Activated CD4-positive, alpha-beta T cell treated with anti-CD3 and anti-CD28 coated beads for 36 hours (primary cell): ENCODE results near the gene SLC19A3. TPM values are rescaled to one million over a fixed set of nuclear protein-coding genes. Genes with fewer than 3 reads are reported as not detected.
A peak's percentile ranks its signal among the peaks of the same experiment; 100 is the strongest.
"Not testable (repeated sequence)": the region's sequence is repeated elsewhere in the genome, so short reads cannot be mapped to it uniquely, and the experiment has no call there.

Source experiments
- ATAC-seq: fragments of 200-7000 bp; cut with Tn5 transposase; one replicate; pipeline ENCODE4 v1.10.0; 2021; ENCODE audit warnings: mild to moderate bottlenecking, moderate library complexity
- CTCF ChIA-PET: fragments of 350-600 bp; sonication (Branson Sonifier 250); formaldehyde crosslinking; loops from one replicate; lab custom pipeline; 2021; ENCODE audit warnings: antibody characterized with exemption; lab: Charles Lee
- POLR2A ChIA-PET: fragments of 350-600 bp; sonication (Branson Sonifier 250); formaldehyde crosslinking; loops from one replicate; lab custom pipeline; 2021; ENCODE audit warnings: antibody characterized with exemption, inconsistent platforms; lab: Charles Lee
- DNase-seq: peaks from one replicate; pipeline ENCODE4 v3.0.0-alpha.2; 2020
- H3K27ac Mint-ChIP-seq: one replicate; pipeline ENCODE4 v1.8.0; 2021; ENCODE audit warnings: mixed read lengths
- H3K27me3 Mint-ChIP-seq: one replicate; pipeline ENCODE4 v1.8.0; 2021; ENCODE audit warnings: mixed read lengths
- H3K36me3 Mint-ChIP-seq: one replicate; pipeline ENCODE4 v1.8.0; 2021; ENCODE audit warnings: low read depth, mixed read lengths
- H3K4me1 Mint-ChIP-seq: one replicate; pipeline ENCODE4 v1.8.0; 2021; ENCODE audit warnings: mixed read lengths
- H3K4me3 Mint-ChIP-seq: one replicate; pipeline ENCODE4 v1.8.0; 2021; ENCODE audit warnings: mild to moderate bottlenecking, moderate library complexity, mixed read lengths
- H3K9me3 Mint-ChIP-seq: one replicate; pipeline ENCODE4 v1.8.0; 2021; ENCODE audit warnings: low read depth, mixed read lengths
- intact Hi-C, 2 experiments: fragments of 100-400 bp; cut with DNase I in 1 of 2; cut with micrococcal nuclease in 1 of 2; formaldehyde crosslinking; loops; one replicate each; pipeline versions ENCODE4 v1.14.2 to v1.15.1; 2022 to 2024; cut with DNase I, micrococcal nuclease
- total RNA-seq, 2 experiments: library from RNA; stranded (reverse); gene quantifications; one replicate each; pipeline ENCODE4 v1.2.3, GENCODE V29; 2021

SLC19A3 gene
- total RNA-seq, result not detected

GRCh38 chr2:227717687-227718567 lies at the start of gene SLC19A3:
TSS of gene SLC19A3 (minus strand) at chr2:227718028. CDS start at chr2:227702318, 15,710 bp downstream.
- Mint-ChIP-seq H3K4me1 (peaks cover 4% of the 10 kb centered on the region), H3K36me3 (no peaks in the 10 kb centered on the region), H3K27me3 (peaks cover 8% of the 10 kb centered on the region), H3K9me3 (no peaks in the 10 kb centered on the region), H3K4me3 (no peak within 1 kb of the TSS), H3K27ac (no peak within 1 kb of the TSS)
- no peak for ATAC-seq
- CTCF ChIA-PET, result no interaction called here
- DNase-seq, result peak; percentile 38
- intact Hi-C loops, result no loop called here
- POLR2A ChIA-PET, result no interaction called here

- no peak overlapping the region for H3K4me3 Mint-ChIP-seq
- H3K36me3 Mint-ChIP-seq, result no peaks in the 10 kb centered on the region
- H3K9me3 Mint-ChIP-seq, result no peaks in the 10 kb centered on the region
- ChIA-PET CTCF (interaction anchor here (0.6 to 2.6 kb wide), 32 partner anchors 8 to 636 kb away, joined by 3 to 55 read pairs (median 4); no protein-coding TSS in a partner anchor), POLR2A (no interaction called here)
- H3K27ac Mint-ChIP-seq, result no peak overlapping the region
- ATAC-seq, result peak; percentile 92
- peak; percentile 78 for DNase-seq
- H3K4me1 Mint-ChIP-seq, result no peaks in the 10 kb centered on the region
- intact Hi-C loops, result loop anchor here (1.0 to 5.0 kb wide), 8 partner anchors 108 to 637 kb away; partner anchors contain the start of gene AGFG1 (in 2 of the 2)
- H3K27me3 Mint-ChIP-seq, result no peaks in the 10 kb centered on the region
These were observed 48.6 kb upstream of the SLC19A3 start for GRCh38 chr2:227766373-227766883.

DNA sequence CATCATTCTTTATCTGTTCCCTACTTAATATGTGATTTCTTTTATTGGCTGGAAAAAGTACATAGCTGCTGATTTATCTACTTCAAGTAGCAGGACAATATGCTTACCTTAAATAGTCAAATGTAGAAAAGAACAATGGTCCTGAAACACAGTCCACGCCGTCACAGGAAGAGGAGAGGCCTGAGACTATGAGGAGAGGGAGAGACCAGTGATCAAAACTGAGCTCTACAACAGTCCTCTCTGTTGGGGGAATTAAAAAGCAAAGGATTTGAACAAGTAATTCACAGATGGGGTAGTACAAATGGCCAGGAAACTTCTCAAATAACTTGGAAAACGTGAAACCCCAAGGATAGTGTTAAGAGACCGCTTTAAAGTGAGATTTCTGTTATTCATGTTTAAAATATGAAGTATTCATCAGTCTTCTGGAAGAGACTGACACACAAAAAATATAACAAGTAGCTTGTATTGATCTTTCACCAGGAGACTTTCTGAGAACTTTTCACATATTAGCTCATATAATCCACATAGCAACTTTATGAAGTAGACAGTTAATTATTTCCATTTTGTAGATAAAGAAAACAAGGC lies 48.1 kb upstream of the SLC19A3 start:
- DNase-seq (no peak), ATAC-seq (no peak)
- ChIA-PET POLR2A (no interaction called here), CTCF (interaction anchor here (0.6 to 2.5 kb wide), 34 partner anchors 8 to 636 kb away, joined by 3 to 55 read pairs (median 3); no protein-coding TSS in a partner anchor)
- no peaks in the 10 kb centered on the region for H3K36me3 Mint-ChIP-seq
- no peak overlapping the region for H3K4me3 Mint-ChIP-seq
- H3K4me1 Mint-ChIP-seq, result no peaks in the 10 kb centered on the region
- no peak overlapping the region for H3K27ac Mint-ChIP-seq
- intact Hi-C loops, result loop anchor here (1.0 to 5.0 kb wide), 8 partner anchors 108 to 637 kb away; partner anchors contain the start of gene AGFG1 (in 2 of the 2)
- H3K27me3 Mint-ChIP-seq, result no peaks in the 10 kb centered on the region
- no peaks in the 10 kb centered on the region for H3K9me3 Mint-ChIP-seq

DNA sequence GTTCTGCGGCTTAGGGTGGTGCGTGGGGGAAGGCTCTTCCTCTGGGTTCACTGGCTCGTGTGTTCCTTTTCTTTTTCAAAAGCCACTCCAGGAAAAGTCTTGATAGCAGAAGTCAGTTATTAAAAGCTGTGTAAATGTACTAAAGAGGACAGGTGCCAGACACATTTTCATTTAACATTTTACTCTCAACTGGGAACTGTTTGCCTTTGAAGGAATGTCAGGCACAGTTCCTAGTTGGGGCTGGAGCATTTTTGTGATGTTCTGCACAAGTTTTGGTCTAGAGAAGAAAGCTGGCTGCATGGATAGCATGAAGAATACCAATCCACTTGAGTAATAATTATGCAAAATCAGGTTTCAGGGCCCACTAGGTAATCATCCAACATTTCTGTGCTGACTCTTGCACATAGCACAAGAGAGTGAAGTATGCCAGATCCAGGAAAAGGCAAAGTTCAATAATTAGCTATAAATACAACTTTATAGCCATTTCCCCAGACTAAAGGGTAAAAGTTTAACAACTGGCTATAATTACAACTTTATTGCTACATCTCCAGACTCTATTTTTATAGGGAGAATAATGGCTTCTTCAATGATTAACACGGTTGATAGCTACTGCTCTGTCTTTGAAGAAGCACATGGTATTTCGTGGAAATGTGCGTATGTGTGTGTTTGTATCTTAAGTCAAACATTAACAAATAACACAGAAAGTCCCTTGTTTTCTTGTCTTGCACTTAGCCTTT lies 44.1 kb upstream of the SLC19A3 start:
- CTCF ChIA-PET, result interaction anchor here (3.2 kb wide), 1 partner anchor 103 kb away, joined by 11 read pairs; no protein-coding TSS in a partner anchor
- H3K4me1 Mint-ChIP-seq, result no peaks in the 10 kb centered on the region
- DNase-seq (no peak), ATAC-seq (no peak)
- no peaks in the 10 kb centered on the region for H3K36me3 Mint-ChIP-seq
- no peaks in the 10 kb centered on the region for H3K9me3 Mint-ChIP-seq
- no peak overlapping the region for H3K27ac Mint-ChIP-seq
- intact Hi-C loops, result no loop called here
- POLR2A ChIA-PET, result no interaction called here
- no peaks in the 10 kb centered on the region for H3K27me3 Mint-ChIP-seq
- H3K4me3 Mint-ChIP-seq, result no peak overlapping the region

DNA sequence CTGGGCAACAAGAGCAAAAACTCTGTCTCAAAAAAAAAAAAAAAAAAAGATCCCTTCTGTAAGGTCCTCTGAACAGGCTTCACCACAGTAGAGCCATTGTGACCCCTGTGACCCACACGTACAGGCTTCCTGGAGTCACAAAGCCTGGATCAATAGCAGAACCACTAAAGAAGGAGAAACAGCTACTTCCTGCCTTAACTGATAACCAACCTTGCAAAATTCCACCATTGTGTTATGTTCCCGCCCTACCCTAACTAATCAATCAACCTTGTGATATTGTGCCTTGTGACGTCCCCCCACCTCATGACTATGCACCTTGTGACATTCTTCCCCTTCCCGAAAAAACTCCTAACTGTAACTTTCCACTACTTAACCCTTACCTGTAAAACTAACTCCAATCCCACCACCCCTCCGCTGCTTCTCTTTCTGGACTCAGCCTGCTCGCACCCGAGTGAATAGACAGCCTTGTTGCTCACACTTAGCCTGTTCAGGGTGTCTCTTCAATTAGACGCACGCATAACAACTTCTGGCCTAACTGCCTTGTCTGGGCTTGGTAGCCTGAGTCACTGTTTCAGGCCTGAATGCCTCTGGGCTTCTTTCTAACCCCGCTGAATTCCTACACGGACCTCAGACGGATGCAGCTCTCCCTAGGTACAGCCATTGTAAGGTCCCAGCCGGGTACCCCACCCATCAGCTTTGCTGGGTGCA lies 41.7 kb upstream of the SLC19A3 start:
- Mint-ChIP-seq H3K27me3 (no peaks in the 10 kb centered on the region), H3K9me3 (no peaks in the 10 kb centered on the region), H3K4me1 (no peaks in the 10 kb centered on the region), H3K27ac (no peak overlapping the region), H3K36me3 (no peaks in the 10 kb centered on the region), H3K4me3 (no peak overlapping the region)
- intact Hi-C loops, result no loop called here
- POLR2A ChIA-PET, result no interaction called here
- CTCF ChIA-PET, result no interaction called here
- ATAC-seq, result no peak
- no peak for DNase-seq

DNA sequence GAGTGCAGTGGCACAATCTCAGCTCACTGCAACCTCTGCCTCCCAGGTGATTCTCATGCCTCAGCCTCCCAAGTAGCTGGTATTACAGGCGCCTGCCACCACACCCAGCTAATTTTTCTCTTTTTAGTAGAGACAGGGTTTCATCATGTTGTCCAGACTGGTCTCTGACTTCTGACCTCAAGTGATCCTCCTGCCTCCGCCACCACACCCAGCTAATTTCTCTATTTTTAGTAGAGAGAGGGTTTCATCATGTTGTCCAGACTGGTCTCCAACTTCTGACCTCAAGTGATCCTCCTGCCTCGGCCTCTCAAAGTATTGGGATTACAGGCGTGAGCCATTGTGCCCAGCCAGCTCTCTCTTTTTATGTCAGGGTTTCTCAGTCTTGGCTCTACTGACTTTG lies 38.4 kb upstream of the SLC19A3 start:
- H3K9me3 Mint-ChIP-seq, H3K27me3 Mint-ChIP-seq, H3K27ac Mint-ChIP-seq, intact Hi-C loops, POLR2A ChIA-PET, H3K4me1 Mint-ChIP-seq, H3K4me3 Mint-ChIP-seq, ATAC-seq, DNase-seq, H3K36me3 Mint-ChIP-seq: not testable (repeated sequence)
- CTCF ChIA-PET, result interaction anchor here (0.7 to 0.9 kb wide), 3 partner anchors 10 to 804 kb away, joined by 3 to 5 read pairs (median 4); no protein-coding TSS in a partner anchor

DNA sequence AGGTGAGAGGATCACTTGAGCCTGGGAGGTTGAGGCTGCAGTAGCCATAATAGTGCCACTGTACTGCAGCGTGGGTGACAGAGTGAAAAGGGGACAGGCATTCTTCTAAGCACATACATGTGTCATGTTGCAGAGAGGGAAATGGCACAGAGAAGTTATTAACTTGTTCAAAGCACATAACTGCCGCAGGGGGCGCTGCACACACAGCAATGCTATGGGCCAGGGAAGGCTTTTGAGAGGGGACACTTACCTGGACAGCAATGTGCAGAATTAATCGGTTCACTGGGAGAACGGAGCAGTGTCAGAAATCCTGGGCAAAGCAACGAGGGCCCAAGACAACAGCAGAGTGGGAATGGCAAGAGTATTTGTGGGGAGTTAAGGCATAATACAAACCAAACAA lies 30.3 kb upstream of the SLC19A3 start:
- intact Hi-C loops, result no loop called here
- DNase-seq (peak; percentile 37), ATAC-seq (no peak)
- ChIA-PET POLR2A (no interaction called here), CTCF (interaction anchor here (0.7 kb wide), 1 partner anchor 57 kb away, joined by 6 read pairs; no protein-coding TSS in a partner anchor)
- H3K9me3 Mint-ChIP-seq, result no peaks in the 10 kb centered on the region
- H3K36me3 Mint-ChIP-seq, result no peaks in the 10 kb centered on the region
- H3K27me3 Mint-ChIP-seq, result peaks cover 5% of the 10 kb centered on the region
- no peak overlapping the region for H3K27ac Mint-ChIP-seq
- H3K4me1 Mint-ChIP-seq, result no peaks in the 10 kb centered on the region
- H3K4me3 Mint-ChIP-seq, result no peak overlapping the region

DNA sequence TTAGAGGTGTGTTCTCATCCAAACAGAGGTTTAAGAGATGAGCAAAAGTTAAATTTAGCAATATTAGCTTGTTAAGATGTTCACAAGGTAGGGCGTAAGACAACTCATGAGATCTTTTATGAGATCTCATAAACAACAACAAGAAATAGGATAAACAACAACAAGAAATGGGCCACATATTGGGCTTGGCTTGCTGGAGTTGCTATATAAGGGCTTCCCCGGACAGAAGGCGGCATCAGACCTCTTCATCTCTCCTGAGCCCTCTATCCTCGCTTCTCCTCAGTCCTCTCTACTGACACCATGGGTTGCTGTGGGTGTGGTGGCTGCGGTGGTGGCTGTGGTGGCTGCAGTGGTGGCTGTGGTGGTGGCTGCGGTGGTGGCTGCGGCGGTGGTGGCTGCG lies 27.8 kb upstream of the SLC19A3 start, which contains the start of gene SCYGR8:
TSS of gene SCYGR8 (plus strand) at position 301 of the 400 bp plus-strand sequence. CDS start at position 301, 0 bp downstream.
- ChIA-PET CTCF (no interaction called here), POLR2A (no interaction called here)
- Mint-ChIP-seq H3K27ac (no peak within 1 kb of the TSS), H3K27me3 (peaks cover 3% of the 10 kb centered on the region), H3K9me3 (no peaks in the 10 kb centered on the region), H3K4me3 (no peak within 1 kb of the TSS), H3K4me1 (no peaks in the 10 kb centered on the region), H3K36me3 (no peaks in the 10 kb centered on the region)
- DNase-seq, result no peak
- no peak for ATAC-seq
- intact Hi-C loops, result no loop called here

- POLR2A ChIA-PET, H3K4me3 Mint-ChIP-seq, ATAC-seq, intact Hi-C loops, H3K27ac Mint-ChIP-seq, H3K9me3 Mint-ChIP-seq, H3K4me1 Mint-ChIP-seq, H3K36me3 Mint-ChIP-seq, H3K27me3 Mint-ChIP-seq: not testable (repeated sequence)
- CTCF ChIA-PET, result interaction anchor here (0.6 to 1.1 kb wide), 3 partner anchors 34 to 1897 kb away, joined by 3 read pairs; partner anchors contain the start of gene CCL20
- DNase-seq, result peak; percentile 41
These were observed 22.9 kb upstream of the SLC19A3 start for GRCh38 chr2:227740705-227741104.

GRCh38 chr2:227739351-227739750 lies 21.5 kb upstream of the SLC19A3 start:
- H3K4me3 Mint-ChIP-seq, result no peak overlapping the region
- no peaks in the 10 kb centered on the region for H3K36me3 Mint-ChIP-seq
- H3K4me1 Mint-ChIP-seq, result no peaks in the 10 kb centered on the region
- no peak for ATAC-seq
- ChIA-PET CTCF (interaction anchor here (0.9 to 1.4 kb wide), 2 partner anchors 32 to 122 kb away, joined by 3 read pairs; no protein-coding TSS in a partner anchor), POLR2A (no interaction called here)
- no peak for DNase-seq
- intact Hi-C loops, result no loop called here
- peaks cover 4% of the 10 kb centered on the region for H3K27me3 Mint-ChIP-seq
- no peak overlapping the region for H3K27ac Mint-ChIP-seq
- no peaks in the 10 kb centered on the region for H3K9me3 Mint-ChIP-seq
